Thoracic aorta (tissue), 2 donors: ENCODE measurements around the gene PLA2G2C. TPM values are rescaled to one million over a fixed set of nuclear protein-coding genes. Genes with fewer than 3 reads are reported as not detected.

Experiments used
- ATAC-seq: fragments of 150-250 bp; one replicate; pipeline ENCODE4 v1.8.0; 2017; ENCODE audit warnings: low read depth; ENCODE audit not compliant: insufficient number of reproducible peaks, low FRiP score
- DNase-seq: peaks from one replicate; pipeline ENCODE4 v3.0.0-alpha.2; 2020; ENCODE audit warnings: low spot score
- H3K27ac ChIP-seq, 2 donors: fragments of 200-600 bp; sonication (generic); 1 replicate in 1 of 2; 2 replicates in 1 of 2; pipeline ENCODE4 v1.5.1; 2016; ENCODE audit warnings: mild to moderate bottlenecking in 2 of 2, moderate library complexity in 2 of 2
- H3K27me3 ChIP-seq: fragments of 200-600 bp; sonication (generic); replicated peaks from 2 replicates; pipeline ENCODE4 v1.6.0; 2016; ENCODE audit warnings: mild to moderate bottlenecking; ENCODE audit not compliant: insufficient read depth
- H3K36me3 ChIP-seq: fragments of 200-600 bp; sonication (generic); one replicate; pipeline ENCODE4 v1.5.1; 2016
- H3K4me1 ChIP-seq, 2 donors: fragments of 200-600 bp; sonication (generic); 1 replicate in 1 of 2; 2 replicates in 1 of 2; pipeline versions ENCODE4 v1.5.1 to v1.6.0; 2016; ENCODE audit warnings: low read depth in 2 of 2, mild to moderate bottlenecking in 1 of 2; ENCODE audit not compliant: control insufficient read depth in 1 of 2
- H3K4me3 ChIP-seq: fragments of 200-600 bp; sonication (generic); 2 replicates; pipeline ENCODE4 v1.5.1; 2016; ENCODE audit warnings: mild to moderate bottlenecking
- H3K9me3 ChIP-seq: fragments of 200-600 bp; sonication (generic); 2 replicates; pipeline ENCODE4 v1.5.1; 2016
- total RNA-seq, 2 donors: library from RNA; depleted of rRNA; stranded (reverse); fragments of >200 nt; gene quantifications; one replicate each; pipeline versions ENCODE4 v1.1.0 to v1.2.3, GENCODE V29; 2016
- TF ChIP-seq, protein P1 (sequence below): fragments of 200-600 bp; sonication (generic); IDR thresholded peaks from one replicate; pipeline ENCODE4 v1.5.1; 2019; ENCODE audit warnings: antibody characterized with exemption

The PLA2G2C gene
- total RNA-seq, 2 donors from 2014 or later: not detected

DNA sequence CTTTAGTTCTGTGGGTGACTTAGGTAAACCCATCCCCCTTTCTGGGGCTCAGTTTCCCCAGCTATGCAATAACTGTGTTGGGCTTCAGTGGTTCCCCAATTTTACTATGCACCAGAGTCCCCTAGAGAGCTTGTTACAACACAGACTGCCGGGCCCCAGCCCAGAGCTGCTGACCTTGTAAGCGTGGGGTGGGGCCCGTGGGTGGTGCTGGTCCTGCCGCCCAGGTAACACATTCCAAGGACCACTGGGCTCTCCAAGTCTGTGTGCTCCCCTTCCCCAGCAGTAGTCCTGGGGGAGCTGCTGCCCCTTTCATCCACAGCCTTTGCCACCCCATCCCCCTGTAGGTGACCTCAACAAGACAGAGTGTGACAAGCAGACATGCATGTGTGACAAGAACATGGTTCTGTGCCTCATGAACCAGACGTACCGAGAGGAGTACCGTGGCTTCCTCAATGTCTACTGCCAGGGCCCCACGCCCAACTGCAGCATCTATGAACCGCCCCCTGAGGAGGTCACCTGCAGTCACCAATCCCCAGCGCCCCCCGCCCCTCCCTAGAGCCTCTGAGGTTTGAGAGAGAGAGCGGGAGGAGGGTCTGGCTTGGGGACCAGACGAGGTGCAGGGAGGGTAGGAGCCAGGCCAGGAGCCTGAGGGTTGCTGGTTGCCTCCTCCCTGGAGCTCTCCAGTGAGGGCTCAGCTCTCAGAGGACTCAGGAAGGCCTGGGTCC, 38.3 kb downstream of the PLA2G2C start:
- Histone ChIP-seq H3K27ac (no peak overlapping the region), H3K9me3 (no peaks in the 10 kb centered on the region), H3K4me3 (no peak overlapping the region), H3K4me1 (peaks cover 0 to 4% of the 10 kb centered on the region in 2 donors), H3K27me3 (no peaks in the 10 kb centered on the region), H3K36me3 (no peaks in the 10 kb centered on the region)
- DNase-seq (no peak), ATAC-seq (no peak)
- TF ChIP-seq, protein P1, sequence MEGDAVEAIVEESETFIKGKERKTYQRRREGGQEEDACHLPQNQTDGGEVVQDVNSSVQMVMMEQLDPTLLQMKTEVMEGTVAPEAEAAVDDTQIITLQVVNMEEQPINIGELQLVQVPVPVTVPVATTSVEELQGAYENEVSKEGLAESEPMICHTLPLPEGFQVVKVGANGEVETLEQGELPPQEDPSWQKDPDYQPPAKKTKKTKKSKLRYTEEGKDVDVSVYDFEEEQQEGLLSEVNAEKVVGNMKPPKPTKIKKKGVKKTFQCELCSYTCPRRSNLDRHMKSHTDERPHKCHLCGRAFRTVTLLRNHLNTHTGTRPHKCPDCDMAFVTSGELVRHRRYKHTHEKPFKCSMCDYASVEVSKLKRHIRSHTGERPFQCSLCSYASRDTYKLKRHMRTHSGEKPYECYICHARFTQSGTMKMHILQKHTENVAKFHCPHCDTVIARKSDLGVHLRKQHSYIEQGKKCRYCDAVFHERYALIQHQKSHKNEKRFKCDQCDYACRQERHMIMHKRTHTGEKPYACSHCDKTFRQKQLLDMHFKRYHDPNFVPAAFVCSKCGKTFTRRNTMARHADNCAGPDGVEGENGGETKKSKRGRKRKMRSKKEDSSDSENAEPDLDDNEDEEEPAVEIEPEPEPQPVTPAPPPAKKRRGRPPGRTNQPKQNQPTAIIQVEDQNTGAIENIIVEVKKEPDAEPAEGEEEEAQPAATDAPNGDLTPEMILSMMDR: no peak

DNA sequence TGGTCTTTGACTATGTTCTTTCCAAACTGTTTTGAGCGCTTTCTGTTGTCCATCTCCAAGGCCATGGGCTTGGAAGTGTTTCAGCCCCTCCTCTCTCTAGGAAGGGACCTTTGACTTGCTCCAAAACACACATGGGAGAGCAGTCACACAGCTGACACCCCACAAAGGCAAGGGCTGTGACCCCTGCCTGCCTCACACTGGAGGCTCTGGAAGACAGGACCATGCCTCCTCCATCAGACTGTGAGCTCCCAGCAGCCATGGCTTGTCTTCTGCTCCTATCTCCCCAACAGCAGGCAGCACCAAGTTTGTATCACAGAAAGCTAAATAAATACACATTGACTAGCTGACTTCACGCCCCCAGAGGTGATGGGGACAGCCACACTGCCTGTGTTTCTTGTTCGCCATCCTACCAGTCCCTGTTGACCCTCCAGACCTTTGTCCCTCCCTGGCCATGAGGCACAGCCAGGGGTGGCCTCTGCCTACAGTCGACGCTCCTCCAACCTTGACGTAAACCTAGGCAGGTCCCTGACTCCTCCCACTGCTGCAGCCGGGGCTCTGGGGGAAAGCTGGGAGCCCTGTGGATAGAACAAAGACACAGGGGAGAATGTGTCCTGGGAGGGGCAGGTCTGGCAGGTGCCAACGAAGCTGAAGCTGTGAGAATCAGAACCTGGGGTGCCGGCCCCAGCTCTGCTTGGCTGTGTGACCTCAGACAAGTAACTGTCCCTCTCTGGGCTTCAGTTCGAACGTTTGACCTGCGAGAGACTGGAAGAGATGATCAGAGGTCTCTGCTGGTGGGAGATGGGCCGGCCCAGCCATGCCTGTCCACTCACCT, 42.4 kb downstream of the PLA2G2C start:
- H3K4me1 ChIP-seq: no peaks in the 10 kb centered on the region
- no peaks in the 10 kb centered on the region for H3K36me3 ChIP-seq
- H3K4me3 ChIP-seq: no peak overlapping the region
- no peak for DNase-seq
- no peaks in the 10 kb centered on the region for H3K9me3 ChIP-seq
- ATAC-seq: no peak
- H3K27me3 ChIP-seq: no peaks in the 10 kb centered on the region
- TF ChIP-seq, protein P1: no peak
- no peak overlapping the region for H3K27ac ChIP-seq

DNA sequence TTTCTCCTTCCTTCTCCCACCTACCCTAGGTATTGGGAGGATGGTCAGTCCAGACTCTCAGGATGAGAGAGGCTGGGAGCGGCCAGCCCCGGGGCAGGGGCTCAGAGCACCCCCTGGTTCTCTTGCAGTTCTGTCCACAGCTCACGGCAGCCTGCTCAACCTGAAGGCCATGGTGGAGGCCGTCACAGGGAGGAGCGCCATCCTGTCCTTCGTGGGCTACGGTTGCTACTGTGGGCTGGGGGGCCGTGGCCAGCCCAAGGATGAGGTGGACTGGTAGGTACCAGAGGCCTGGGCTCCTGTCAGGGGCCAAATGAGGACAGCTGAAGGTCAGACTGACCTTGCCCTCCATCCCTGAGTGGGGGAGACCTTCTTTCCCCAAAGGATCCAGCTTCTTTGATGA, 43.0 kb downstream of the PLA2G2C start:
- Histone ChIP-seq H3K4me3 (no peak overlapping the region), H3K27ac (no peak overlapping the region), H3K27me3 (no peaks in the 10 kb centered on the region), H3K4me1 (no peaks in the 10 kb centered on the region), H3K9me3 (no peaks in the 10 kb centered on the region), H3K36me3 (no peaks in the 10 kb centered on the region)
- ATAC-seq (no peak), DNase-seq (no peak)
- TF ChIP-seq, protein P1: no peak

DNA sequence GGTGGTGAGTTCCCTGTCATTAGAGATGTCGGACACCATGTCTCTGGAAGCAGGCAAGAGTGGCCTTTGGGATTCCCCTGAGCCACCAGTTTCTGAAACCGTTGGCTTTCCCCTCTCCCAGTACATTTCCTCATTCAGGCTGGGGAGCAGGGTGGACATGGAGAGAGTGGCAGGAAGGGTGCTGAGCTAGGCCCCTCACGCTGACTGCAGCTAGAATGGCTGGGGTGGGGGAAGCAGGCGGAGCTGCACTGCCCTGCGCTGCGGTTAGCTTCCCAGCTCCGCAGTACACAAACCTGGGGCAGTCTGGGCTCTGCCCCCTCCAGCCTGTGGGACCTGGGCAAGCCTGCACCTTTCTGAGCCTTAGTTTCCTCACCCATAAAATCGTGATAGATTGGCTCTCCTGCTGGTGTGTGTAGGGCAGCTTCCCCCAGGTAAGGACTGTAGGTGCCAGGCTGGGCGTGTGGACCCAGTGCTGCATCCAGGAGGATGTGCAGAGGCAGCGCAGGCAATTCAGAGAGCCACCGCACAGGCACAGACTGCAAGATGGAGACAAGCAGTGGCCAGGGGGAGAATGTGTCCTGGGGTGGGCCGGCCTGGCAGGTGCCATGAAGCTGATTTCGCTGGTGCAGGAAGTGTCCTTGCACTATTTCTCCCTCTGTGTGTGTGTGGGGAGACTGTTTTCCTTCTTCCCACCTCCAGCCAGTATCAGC, 44.2 kb downstream of the PLA2G2C start:
- H3K36me3 ChIP-seq: no peaks in the 10 kb centered on the region
- no peak overlapping the region for H3K4me3 ChIP-seq
- TF ChIP-seq, protein P1: no peak
- H3K27ac ChIP-seq: no peak overlapping the region
- ATAC-seq (no peak), DNase-seq (no peak)
- H3K9me3 ChIP-seq: no peaks in the 10 kb centered on the region
- H3K27me3 ChIP-seq: no peaks in the 10 kb centered on the region
- no peaks in the 10 kb centered on the region for H3K4me1 ChIP-seq

DNA sequence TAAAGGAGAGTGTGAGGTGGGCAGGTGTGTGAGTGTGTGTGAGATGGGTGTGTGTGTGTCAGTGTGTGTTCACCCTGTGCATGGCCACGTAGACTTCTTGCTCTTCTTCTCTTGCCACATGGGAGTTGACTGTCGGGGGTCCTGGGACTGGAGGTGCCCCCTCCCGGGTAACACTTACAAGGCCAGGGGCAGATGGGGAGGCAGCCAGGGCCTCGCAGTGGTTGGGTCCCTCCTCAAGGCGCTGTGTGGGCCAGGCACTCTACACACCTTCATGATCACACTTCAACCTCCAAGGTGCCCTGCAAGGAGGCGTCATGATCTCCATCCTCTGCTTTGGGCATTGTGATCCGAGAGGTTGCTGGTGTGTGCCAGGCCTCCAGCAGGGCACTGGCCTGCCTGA, 44.9 kb downstream of the PLA2G2C start:
- no peaks in the 10 kb centered on the region for H3K9me3 ChIP-seq
- H3K4me1 ChIP-seq: no peaks in the 10 kb centered on the region
- TF ChIP-seq, protein P1: no peak
- no peaks in the 10 kb centered on the region for H3K36me3 ChIP-seq
- no peak for DNase-seq
- H3K4me3 ChIP-seq: no peak overlapping the region
- ATAC-seq: no peak
- H3K27me3 ChIP-seq: no peaks in the 10 kb centered on the region
- no peak overlapping the region for H3K27ac ChIP-seq
